HepG2 (cell line): Measurements from ENCODE around the gene JAKMIP2. TPM values are rescaled to one million over a fixed set of nuclear protein-coding genes. Genes with fewer than 3 reads are reported as not detected.

Source experiments
- CCDC6 ChIP-seq: sonication (generic); formaldehyde crosslinking; IDR thresholded peaks from 2 replicates; pipeline ENCODE4 v1.8.1; 2022; ENCODE audit warnings: mild to moderate bottlenecking, missing genetic modification reagents, moderate library complexity
- ELF3 ChIP-seq: IDR thresholded peaks from 2 replicates; pipeline ENCODE4 v1.6.1; 2016; ENCODE audit warnings: missing genetic modification reagents, missing compliant biosample characterization
- GATA4 ChIP-seq: sonication (generic); IDR thresholded peaks from 2 replicates; pipeline ENCODE4 v1.6.1; 2016; ENCODE audit warnings: antibody characterized with exemption, low read depth, borderline replicate concordance
- HBP1 ChIP-seq: IDR thresholded peaks from 2 replicates; pipeline ENCODE4 v1.6.1; 2016; ENCODE audit warnings: low read depth, control low read depth
- KLF15 ChIP-seq: sonication (generic); formaldehyde crosslinking; IDR thresholded peaks from 2 replicates; pipeline ENCODE4 v1.8.1; 2023; ENCODE audit warnings: borderline replicate concordance, mild to moderate bottlenecking, inconsistent platforms, missing genetic modification reagents, mixed read lengths
- NFIC ChIP-seq: IDR thresholded peaks from 2 replicates; pipeline ENCODE4 v1.6.1; 2012; ENCODE audit warnings: mild to moderate bottlenecking, low read length, inconsistent platforms
- REXO4 ChIP-seq: sonication (generic); formaldehyde crosslinking; IDR thresholded peaks from 2 replicates; pipeline ENCODE4 v1.8.0; 2022; ENCODE audit warnings: missing genetic modification reagents, mild to moderate bottlenecking, borderline replicate concordance
- RNF219 ChIP-seq: sonication (generic); formaldehyde crosslinking; IDR thresholded peaks from 2 replicates; pipeline ENCODE4 v1.5.0; 2020; ENCODE audit warnings: mild to moderate bottlenecking, missing genetic modification reagents
- TOE1 ChIP-seq: sonication (generic); formaldehyde crosslinking; IDR thresholded peaks from 2 replicates; pipeline ENCODE4 v1.4.0; 2020; ENCODE audit warnings: mild to moderate bottlenecking, missing genetic modification reagents
- UBTF ChIP-seq: sonication (generic); formaldehyde crosslinking; IDR thresholded peaks from 2 replicates; pipeline ENCODE4 v1.4.0; 2020; ENCODE audit warnings: mild to moderate bottlenecking, missing genetic modification reagents
- ZGPAT ChIP-seq: IDR thresholded peaks from 2 replicates; pipeline ENCODE4 v1.6.1; 2016; ENCODE audit warnings: mild to moderate bottlenecking
- ZNF230 ChIP-seq: sonication (generic); formaldehyde crosslinking; IDR thresholded peaks from 2 replicates; pipeline ENCODE4 v1.4.0; 2020; ENCODE audit warnings: mild to moderate bottlenecking, missing genetic modification reagents
- ZNF343 ChIP-seq: sonication (generic); formaldehyde crosslinking; IDR thresholded peaks from 2 replicates; pipeline ENCODE4 v1.4.0; 2020; ENCODE audit warnings: mild to moderate bottlenecking, missing genetic modification reagents
- ZNF362 ChIP-seq: sonication (generic); formaldehyde crosslinking; IDR thresholded peaks from 2 replicates; pipeline ENCODE4 v1.4.0; 2020; ENCODE audit warnings: missing genetic modification reagents, mild to moderate bottlenecking, borderline replicate concordance
- ZNF430 ChIP-seq: sonication (generic); formaldehyde crosslinking; IDR thresholded peaks from 2 replicates; pipeline ENCODE4 v1.9.0; 2021; ENCODE audit warnings: mild to moderate bottlenecking, missing genetic modification reagents
- ZNF446 ChIP-seq: sonication (generic); formaldehyde crosslinking; IDR thresholded peaks from 2 replicates; pipeline ENCODE4 v1.5.0; 2020; ENCODE audit warnings: mild to moderate bottlenecking, missing genetic modification reagents
- ZNF567 ChIP-seq: sonication (generic); formaldehyde crosslinking; IDR thresholded peaks from 2 replicates; pipeline ENCODE4 v1.8.1; 2023; ENCODE audit warnings: mild to moderate bottlenecking, missing genetic modification reagents, borderline replicate concordance
- polyA plus RNA-seq, 8 experiments: library from polyadenylated mRNA; depleted of rRNA in 3 of 8; stranded (reverse) in 7 of 8; unstranded in 1 of 8; fragments of >200 nt; fragmentation: Illumina TruSeq in 4 of 8; extraction: Trizol in 4 of 8; gene quantifications; 2 replicates each; pipeline versions ENCODE4 v1.2.1 to v1.2.3, GENCODE V29; 2011 to 2016; ENCODE audit warnings: low read depth in 4 of 8, missing spikeins in 1 of 8, mixed read lengths in 1 of 8; ENCODE audit not compliant: insufficient read depth in 1 of 8
- total RNA-seq, 5 experiments: library from RNA; depleted of rRNA; stranded (reverse); fragments of >200 nt; fragmentation: Illumina TruSeq; extraction: Trizol; gene quantifications; 2 replicates each; pipeline ENCODE4 v1.2.3, GENCODE V29; 2016; ENCODE audit warnings: low read depth in 1 of 5
- TF ChIP-seq, protein P1 (sequence below): sonication (generic); formaldehyde crosslinking; conservative IDR thresholded peaks from 2 replicates; pipeline ENCODE4 v1.8.0; 2022; ENCODE audit warnings: low read depth, missing genetic modification reagents
- TF ChIP-seq, protein P2 (sequence below): sonication (generic); formaldehyde crosslinking; IDR thresholded peaks from 2 replicates; pipeline ENCODE4 v1.8.1; 2023; ENCODE audit warnings: missing genetic modification reagents, inconsistent platforms, borderline replicate concordance

JAKMIP2 gene
- total and polyA plus RNA-seq, 2 of the 13 experiments (the other 11 are each of a cell fraction or from before 2014, with no cell fraction given) = 0.04 to 2.1 TPM

GRCh38 chr5:147648597-147648996 lies 133.9 kb downstream of the JAKMIP2 start (continued):
- TF ChIP-seq UBTF (CRISPR knock-in tag) = no peak
- TF ChIP-seq RNF219 = no peak
- TF ChIP-seq, protein P1, sequence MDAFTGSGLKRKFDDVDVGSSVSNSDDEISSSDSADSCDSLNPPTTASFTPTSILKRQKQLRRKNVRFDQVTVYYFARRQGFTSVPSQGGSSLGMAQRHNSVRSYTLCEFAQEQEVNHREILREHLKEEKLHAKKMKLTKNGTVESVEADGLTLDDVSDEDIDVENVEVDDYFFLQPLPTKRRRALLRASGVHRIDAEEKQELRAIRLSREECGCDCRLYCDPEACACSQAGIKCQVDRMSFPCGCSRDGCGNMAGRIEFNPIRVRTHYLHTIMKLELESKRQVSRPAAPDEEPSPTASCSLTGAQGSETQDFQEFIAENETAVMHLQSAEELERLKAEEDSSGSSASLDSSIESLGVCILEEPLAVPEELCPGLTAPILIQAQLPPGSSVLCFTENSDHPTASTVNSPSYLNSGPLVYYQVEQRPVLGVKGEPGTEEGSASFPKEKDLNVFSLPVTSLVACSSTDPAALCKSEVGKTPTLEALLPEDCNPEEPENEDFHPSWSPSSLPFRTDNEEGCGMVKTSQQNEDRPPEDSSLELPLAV = no peak
- no peak for TF ChIP-seq HBP1 (CRISPR knock-in tag)
- no peak for TF ChIP-seq KLF15 (CRISPR knock-in tag)
- no peak for TF ChIP-seq ZNF567 (CRISPR knock-in tag)
- no peak for TF ChIP-seq ZNF446 (CRISPR knock-in tag)
- TF ChIP-seq ZGPAT (CRISPR knock-in tag) = peak; percentile 42; the same call in 1 of the 2 replicates
- TF ChIP-seq ZNF430 (CRISPR knock-in tag) = no peak
- TF ChIP-seq ZNF362 (CRISPR knock-in tag) = no peak
- TF ChIP-seq ZNF230 (CRISPR knock-in tag) = no peak
- TF ChIP-seq ELF3 (CRISPR knock-in tag) = peak; percentile 52; the same call in 1 of the 2 replicates
- no peak for TF ChIP-seq REXO4
- no peak for TF ChIP-seq CCDC6
- TF ChIP-seq, protein P2, sequence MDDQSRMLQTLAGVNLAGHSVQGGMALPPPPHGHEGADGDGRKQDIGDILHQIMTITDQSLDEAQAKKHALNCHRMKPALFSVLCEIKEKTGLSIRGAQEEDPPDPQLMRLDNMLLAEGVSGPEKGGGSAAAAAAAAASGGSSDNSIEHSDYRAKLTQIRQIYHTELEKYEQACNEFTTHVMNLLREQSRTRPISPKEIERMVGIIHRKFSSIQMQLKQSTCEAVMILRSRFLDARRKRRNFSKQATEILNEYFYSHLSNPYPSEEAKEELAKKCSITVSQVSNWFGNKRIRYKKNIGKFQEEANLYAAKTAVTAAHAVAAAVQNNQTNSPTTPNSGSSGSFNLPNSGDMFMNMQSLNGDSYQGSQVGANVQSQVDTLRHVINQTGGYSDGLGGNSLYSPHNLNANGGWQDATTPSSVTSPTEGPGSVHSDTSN (CRISPR knock-in tag) = no peak
- TF ChIP-seq GATA4 = no peak
- TF ChIP-seq NFIC = no peak
- TF ChIP-seq ZNF343 (CRISPR knock-in tag) = no peak
- no peak for TF ChIP-seq TOE1
